Measurements from ENCODE around the gene OR2AG2. TPM values are rescaled to one million over a fixed set of nuclear protein-coding genes. Genes with fewer than 3 reads are reported as not detected.

Gene OR2AG2
- total RNA-seq: under 1 TPM; under 0.01 to 0.26 TPM

- ATAC-seq (no peak), DNase-seq (peak in 2 of 4 donors; percentile 7 to 34)
- 58 to 76% methylated on average over 3 to 4 of the region's 4 CpGs for whole genome bisulfite sequencing, 2 donors
- Histone ChIP-seq H3K9me3 (no peaks in the 10 kb centered on the region), H3K27me3 (no peaks in the 10 kb centered on the region), H3K36me3 (replicated peaks in 1 of 2; ENCODE audit: insufficient read depth in 1 of 2, low read depth in 2 of 2) (no peaks in the 10 kb centered on the region), H3K4me3 (no peak within 1 kb of the TSS), H3K27ac (no peak within 1 kb of the TSS), H3K4me1 (no peaks in the 10 kb centered on the region)
- intact Hi-C loops (cut with DNase I): no loop called here
- TF ChIP-seq POLR2A (IDR thresholded peaks at IDR 0.05) (no peak), CTCF (IDR thresholded peaks at IDR 0.05) (no peak)
Observed at GRCh38 chr11:6771926-6772893, at the start of gene OR2AG2. Gene OR2AG2, minus strand, starts transcription at chr11:6771976. Its CDS starts 3,019 bp downstream, at chr11:6768957.

GRCh38 chr11:6818967-6819366 is 47.2 kb upstream of the OR2AG2 start:
- DNase-seq (no peak), ATAC-seq (no peak)
- Histone ChIP-seq H3K27me3 (no peaks in the 10 kb centered on the region), H3K4me1 (no peaks in the 10 kb centered on the region), H3K36me3 (replicated peaks in 1 of 2; ENCODE audit: insufficient read depth in 1 of 2, low read depth in 2 of 2) (no peaks in the 10 kb centered on the region), H3K9me3 (no peaks in the 10 kb centered on the region), H3K27ac (no peak overlapping the region), H3K4me3 (no peak overlapping the region)
- TF ChIP-seq CTCF (IDR thresholded peaks at IDR 0.05) (no peak), POLR2A (IDR thresholded peaks at IDR 0.05) (no peak)
- intact Hi-C loops (cut with DNase I): no loop called here
- 68 to 100% methylated on average over 1 to 5 of the region's 5 CpGs for WGBS, 2 donors

- no peak for ATAC-seq
- intact Hi-C loops (cut with DNase I): no loop called here
- H3K36me3 ChIP-seq (replicated peaks in 1 of 2; ENCODE audit: insufficient read depth in 1 of 2, low read depth in 2 of 2): no peaks in the 10 kb centered on the region
- no peaks in the 10 kb centered on the region for H3K4me1 ChIP-seq
- no peaks in the 10 kb centered on the region for H3K27me3 ChIP-seq
- DNase-seq: no peak
- no peak overlapping the region for H3K4me3 ChIP-seq
- no peaks in the 10 kb centered on the region for H3K9me3 ChIP-seq
- TF ChIP-seq CTCF (IDR thresholded peaks at IDR 0.05) (no peak), POLR2A (IDR thresholded peaks at IDR 0.05) (no peak)
- no peak overlapping the region for H3K27ac ChIP-seq
- 64 to 80% methylated on average over 1 of the region's 1 CpG for WGBS, 2 donors
Observed at GRCh38 chr11:6817694-6818093, 45.9 kb upstream of the OR2AG2 start.

- Histone ChIP-seq H3K27me3 (no peaks in the 10 kb centered on the region), H3K4me1 (no peaks in the 10 kb centered on the region), H3K4me3 (no peak overlapping the region), H3K27ac (no peak overlapping the region), H3K9me3 (no peaks in the 10 kb centered on the region), H3K36me3 (replicated peaks in 1 of 2; ENCODE audit: insufficient read depth in 1 of 2, low read depth in 2 of 2) (no peaks in the 10 kb centered on the region)
- ATAC-seq (no peak), DNase-seq (no peak)
- TF ChIP-seq CTCF (IDR thresholded peaks at IDR 0.05) (no peak), POLR2A (IDR thresholded peaks at IDR 0.05) (no peak)
- WGBS, 2 donors: 58 to 63% methylated on average over 2 of the region's 2 CpGs
- intact Hi-C loops (cut with DNase I): no loop called here
Observed at GRCh38 chr11:6813656-6814055, 41.9 kb upstream of the OR2AG2 start.

All from body of pancreas (tissue), 4 donors.